ENCODE measurements around the gene UBASH3A.
A peak's percentile ranks its signal among the peaks of the same experiment; 100 is the strongest.

Gene UBASH3A

GRCh38 chr21:42426424-42426823 is 22.7 kb downstream of the UBASH3A start:
- Histone ChIP-seq H3K27ac (ENCODE audit: low read length) (peak overlapping the region; percentile 94), H3K27me3 (ENCODE audit: insufficient read depth, low read length, poor library complexity) (no peaks in the 10 kb centered on the region), H4K20me1 (ENCODE audit: insufficient read depth, low read length) (no peaks in the 10 kb centered on the region), H2AFZ (ENCODE audit: low read depth, low read length) (no peak overlapping the region), H3K4me3 (ENCODE audit: low read depth in 1 of 2, low read length in 2 of 2) (no peak overlapping the region; a peak in 1 of 4 replicates), H3K79me2 (ENCODE audit: insufficient read depth, low read length) (peaks cover 25% of the 10 kb centered on the region), H3K9ac (ENCODE audit: low read depth, low read length) (peak overlapping the region; percentile 61), H3K4me2 (ENCODE audit: insufficient read depth, low read length) (peak overlapping the region; percentile 61), H3K36me3 (ENCODE audit: insufficient read depth, low read length) (peaks cover 82% of the 10 kb centered on the region), H3K9me3 (ENCODE audit: insufficient read depth, low read length, severe bottlenecking) (no peaks in the 10 kb centered on the region), H3K4me1 (ENCODE audit: insufficient read depth, low read length) (peaks cover 57% of the 10 kb centered on the region)
- DNase-seq = no peak
- TF ChIP-seq CTCF (IDR thresholded peaks at IDR 0.05; ENCODE audit: borderline replicate concordance, extremely low read depth, low read length, poor library complexity, severe bottlenecking) (no peak), EZH2 (IDR thresholded peaks at IDR 0.05; ENCODE audit: borderline replicate concordance, low read depth, low read length, severe bottlenecking) (no peak)
- ATAC-seq (ENCODE audit: insufficient read depth, low read depth) = no peak

- Histone ChIP-seq H3K4me2 (ENCODE audit: insufficient read depth, low read length) (no peak overlapping the region), H3K9me3 (ENCODE audit: insufficient read depth, low read length, severe bottlenecking) (peaks cover 3% of the 10 kb centered on the region), H3K27ac (ENCODE audit: low read length) (peak overlapping the region; percentile 94), H4K20me1 (ENCODE audit: insufficient read depth, low read length) (no peaks in the 10 kb centered on the region), H3K27me3 (ENCODE audit: insufficient read depth, low read length, poor library complexity) (no peaks in the 10 kb centered on the region), H2AFZ (ENCODE audit: low read depth, low read length) (no peak overlapping the region), H3K4me1 (ENCODE audit: insufficient read depth, low read length) (peaks cover 52% of the 10 kb centered on the region), H3K4me3 (ENCODE audit: low read depth in 1 of 2, low read length in 2 of 2) (no peak overlapping the region), H3K36me3 (ENCODE audit: insufficient read depth, low read length) (peaks cover 84% of the 10 kb centered on the region), H3K79me2 (ENCODE audit: insufficient read depth, low read length) (peaks cover 19% of the 10 kb centered on the region), H3K9ac (ENCODE audit: low read depth, low read length) (peak overlapping the region; percentile 61; the same call in 1 of the 2 replicates)
- no peak for DNase-seq
- no peak for ATAC-seq (ENCODE audit: insufficient read depth, low read depth)
- TF ChIP-seq CTCF (IDR thresholded peaks at IDR 0.05; ENCODE audit: borderline replicate concordance, extremely low read depth, low read length, poor library complexity, severe bottlenecking) = no peak
- TF ChIP-seq EZH2 (IDR thresholded peaks at IDR 0.05; ENCODE audit: borderline replicate concordance, low read depth, low read length, severe bottlenecking) = no peak
These were observed 23.3 kb downstream of the UBASH3A start for GRCh38 chr21:42426876-42427480.

- H3K9ac ChIP-seq (ENCODE audit: low read depth, low read length) = no peak overlapping the region
- no peak overlapping the region for H2AFZ ChIP-seq (ENCODE audit: low read depth, low read length)
- no peak for DNase-seq
- no peaks in the 10 kb centered on the region for H4K20me1 ChIP-seq (ENCODE audit: insufficient read depth, low read length)
- ATAC-seq (ENCODE audit: insufficient read depth, low read depth) = no peak
- TF ChIP-seq CTCF (IDR thresholded peaks at IDR 0.05; ENCODE audit: borderline replicate concordance, extremely low read depth, low read length, poor library complexity, severe bottlenecking) = no peak
- no peak for TF ChIP-seq EZH2 (IDR thresholded peaks at IDR 0.05; ENCODE audit: borderline replicate concordance, low read depth, low read length, severe bottlenecking)
- peaks cover 84% of the 10 kb centered on the region for H3K36me3 ChIP-seq (ENCODE audit: insufficient read depth, low read length)
- peak overlapping the region; percentile 94; the same call in 1 of the 2 replicates for H3K27ac ChIP-seq (ENCODE audit: low read length)
- no peak overlapping the region for H3K4me3 ChIP-seq (ENCODE audit: low read depth in 1 of 2, low read length in 2 of 2)
- H3K27me3 ChIP-seq (ENCODE audit: insufficient read depth, low read length, poor library complexity) = no peaks in the 10 kb centered on the region
- H3K4me1 ChIP-seq (ENCODE audit: insufficient read depth, low read length) = peaks cover 42% of the 10 kb centered on the region
- H3K79me2 ChIP-seq (ENCODE audit: insufficient read depth, low read length) = peaks cover 12% of the 10 kb centered on the region; the same call in 1 of the 2 replicates
- H3K9me3 ChIP-seq (ENCODE audit: insufficient read depth, low read length, severe bottlenecking) = peaks cover 10% of the 10 kb centered on the region
- no peak overlapping the region for H3K4me2 ChIP-seq (ENCODE audit: insufficient read depth, low read length)
These were observed 24.2 kb downstream of the UBASH3A start for GRCh38 chr21:42427809-42428419.
